GM19324 (cell line): ENCODE results near the gene SSBP2.
"Not testable (repeated sequence)": the region's sequence is repeated elsewhere in the genome, so short reads cannot be mapped to it uniquely, and the experiment has no call there.

Experiments
- ATAC-seq: cut with Tn5 transposase; IDR thresholded peaks from one replicate; pipeline ENCODE4 v1.9.1; 2021; ENCODE audit warnings: mild to moderate bottlenecking, moderate library complexity; ENCODE audit not compliant: unreplicated experiment, low FRiP score

Gene SSBP2

DNA sequence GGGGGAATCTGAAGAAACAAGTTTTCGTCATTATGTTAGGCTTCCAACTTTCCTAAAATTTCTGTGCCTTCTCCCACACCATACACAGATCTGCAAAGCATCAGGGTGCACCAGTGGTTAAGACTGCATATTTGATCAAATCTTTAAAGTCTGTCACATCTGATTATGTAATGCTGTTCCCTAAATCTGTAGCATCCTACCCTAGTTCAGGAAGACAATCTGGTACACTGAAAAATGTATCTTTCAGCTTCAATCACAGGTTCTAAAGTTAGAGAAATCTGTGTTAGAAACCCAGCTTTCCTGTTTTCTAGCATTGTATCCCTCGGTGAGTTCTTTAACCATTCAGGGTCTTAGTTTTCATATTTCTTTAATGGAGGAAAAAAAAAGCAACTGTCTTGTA lies 3.9 kb downstream of the SSBP2 start:
- ATAC-seq = no peak

DNA sequence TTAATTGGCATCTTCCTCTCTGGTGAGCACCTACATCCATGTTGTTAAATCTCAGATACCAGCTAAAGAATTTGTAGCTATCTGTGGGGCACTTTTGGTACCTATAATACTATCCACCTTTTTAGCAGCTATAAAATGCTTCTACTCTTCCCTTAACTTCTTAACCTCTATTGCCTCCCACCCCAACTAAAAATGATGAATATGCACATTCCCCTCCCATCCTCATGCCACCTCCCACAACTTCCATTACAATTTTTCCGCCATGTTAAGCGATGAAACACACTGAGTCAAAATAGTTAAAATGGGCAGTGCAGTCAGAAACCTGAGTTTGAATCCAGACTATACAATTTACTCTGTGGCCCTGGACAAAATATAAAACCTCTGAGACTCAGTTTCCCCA lies 10.1 kb downstream of the SSBP2 start:
- no peak for ATAC-seq

DNA sequence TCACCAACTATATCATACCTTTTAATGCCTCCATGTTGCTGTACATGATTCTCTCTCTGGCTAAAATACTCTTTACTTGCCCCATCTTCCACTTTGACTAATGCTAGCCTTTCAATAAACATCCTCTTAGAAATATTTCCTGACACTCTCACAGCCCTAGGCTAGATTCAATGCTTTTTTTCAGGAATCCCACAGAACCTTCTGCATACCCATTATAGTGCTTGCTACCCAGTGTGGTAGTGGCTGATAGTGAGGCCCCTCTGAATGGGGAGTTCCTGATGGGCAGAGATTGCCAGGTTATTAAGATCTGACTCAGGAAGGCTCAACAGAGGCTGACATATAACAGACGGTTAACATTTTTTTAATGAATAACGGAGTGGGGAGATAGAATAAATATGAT lies 11.6 kb downstream of the SSBP2 start:
- no peak for ATAC-seq

DNA sequence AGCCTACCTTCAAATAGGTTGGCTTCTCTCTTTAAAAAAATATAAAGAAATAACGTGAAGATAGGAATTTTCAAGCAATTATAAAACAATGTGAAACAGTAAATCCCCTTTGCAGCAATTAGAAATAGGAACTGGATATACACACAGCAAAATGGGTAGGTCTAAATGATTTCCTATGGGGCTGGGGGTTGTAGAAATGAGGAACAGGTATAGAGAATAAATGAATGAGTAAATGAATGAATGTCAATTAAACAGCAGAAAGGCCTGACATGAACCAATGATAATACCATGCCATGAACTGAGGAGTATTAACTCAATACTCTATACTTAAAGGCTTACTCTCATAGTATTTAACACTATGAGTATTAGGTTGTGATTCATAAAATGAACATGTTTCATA lies 21.6 kb downstream of the SSBP2 start:
- ATAC-seq = no peak

DNA sequence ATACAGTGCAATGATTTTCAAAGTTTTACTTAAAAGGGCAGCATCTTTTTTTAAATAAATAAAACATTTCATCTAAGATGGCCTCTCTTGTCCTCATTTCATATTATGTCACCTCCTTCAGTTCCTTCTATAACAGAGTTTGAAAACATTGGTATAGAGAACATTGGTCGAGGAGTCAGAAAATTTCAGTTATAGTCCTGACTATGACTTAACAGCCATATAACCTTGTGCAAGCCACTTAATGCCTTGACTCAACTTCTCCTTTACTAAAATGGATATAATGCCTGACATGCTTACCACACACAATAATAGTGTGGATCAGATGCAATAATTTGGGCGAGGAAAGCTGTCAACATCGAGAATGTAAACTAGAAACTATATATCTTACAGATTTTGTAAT lies 22.6 kb downstream of the SSBP2 start:
- no peak for ATAC-seq

DNA sequence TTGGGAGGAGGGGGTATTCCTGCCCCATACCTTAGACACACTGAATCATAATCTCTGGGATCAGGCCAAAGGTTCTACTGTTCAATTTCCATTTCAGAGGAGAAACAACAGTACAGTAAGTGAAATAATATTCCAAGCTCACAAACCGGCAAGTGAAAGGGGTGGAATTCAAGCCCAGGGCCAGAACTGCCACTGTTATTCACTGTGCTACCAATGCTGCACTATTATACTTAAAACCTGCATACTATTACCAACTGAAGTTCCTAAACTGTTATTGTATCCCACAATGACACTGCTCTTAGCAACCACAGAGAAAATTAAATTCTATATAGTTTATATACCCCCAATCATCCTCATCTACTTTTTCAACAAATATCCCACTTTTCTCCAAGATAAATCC lies 24.6 kb downstream of the SSBP2 start:
- ATAC-seq = no peak

DNA sequence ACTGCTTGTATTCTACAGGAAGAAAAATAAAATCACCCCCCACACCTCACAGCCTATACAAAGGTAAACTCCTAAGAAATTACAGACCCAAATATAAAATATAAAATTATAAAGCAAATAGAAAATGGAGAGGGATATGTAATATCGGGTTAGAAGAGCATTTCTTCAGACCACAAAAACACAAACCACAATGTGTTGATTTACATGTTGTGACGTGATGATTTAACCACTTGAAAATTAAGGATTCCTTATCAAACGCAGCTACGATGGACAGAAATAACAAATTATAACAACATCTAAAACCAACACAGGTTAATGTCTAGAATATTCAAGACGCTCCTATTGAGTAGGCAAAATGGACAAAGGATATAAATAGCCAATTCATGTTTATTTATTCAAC lies 26.3 kb downstream of the SSBP2 start:
- no peak for ATAC-seq

DNA sequence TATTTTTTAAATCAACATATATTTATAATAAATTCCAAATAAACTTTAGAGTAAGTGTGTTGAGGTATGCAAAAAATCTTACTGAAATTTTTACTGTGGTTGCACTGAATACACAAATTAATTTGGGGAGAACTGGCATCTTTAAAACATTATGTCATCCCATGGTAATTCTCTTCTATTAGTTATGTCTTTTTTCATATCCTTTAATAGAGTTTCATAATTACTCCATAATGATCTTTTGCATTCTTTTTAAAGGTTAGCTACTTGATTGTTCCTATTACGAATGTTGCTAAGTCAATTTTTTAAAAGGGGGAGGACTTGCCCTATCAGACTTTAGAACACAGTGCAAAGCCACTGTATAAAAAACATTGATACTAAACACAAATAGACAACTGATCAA lies 26.8 kb downstream of the SSBP2 start:
- ATAC-seq = no peak

DNA sequence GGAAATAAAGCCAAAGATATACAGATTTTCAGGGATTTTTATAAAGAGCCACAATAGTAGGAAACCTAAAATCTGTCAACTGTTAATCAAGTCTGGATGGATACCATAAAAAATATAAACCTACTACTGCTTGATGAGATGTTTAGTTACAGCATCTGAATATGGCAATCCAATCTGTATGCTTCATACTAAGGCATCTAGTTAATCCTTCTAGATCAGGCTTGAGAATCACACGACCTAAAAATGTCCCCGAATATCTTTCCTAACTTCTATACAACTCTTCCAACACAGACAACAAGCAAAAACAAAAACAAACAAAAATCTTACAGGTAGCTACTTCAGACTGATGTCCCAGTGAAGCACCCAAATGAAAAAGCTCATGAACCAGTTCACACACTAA lies 29.8 kb downstream of the SSBP2 start:
- ATAC-seq = no peak

DNA sequence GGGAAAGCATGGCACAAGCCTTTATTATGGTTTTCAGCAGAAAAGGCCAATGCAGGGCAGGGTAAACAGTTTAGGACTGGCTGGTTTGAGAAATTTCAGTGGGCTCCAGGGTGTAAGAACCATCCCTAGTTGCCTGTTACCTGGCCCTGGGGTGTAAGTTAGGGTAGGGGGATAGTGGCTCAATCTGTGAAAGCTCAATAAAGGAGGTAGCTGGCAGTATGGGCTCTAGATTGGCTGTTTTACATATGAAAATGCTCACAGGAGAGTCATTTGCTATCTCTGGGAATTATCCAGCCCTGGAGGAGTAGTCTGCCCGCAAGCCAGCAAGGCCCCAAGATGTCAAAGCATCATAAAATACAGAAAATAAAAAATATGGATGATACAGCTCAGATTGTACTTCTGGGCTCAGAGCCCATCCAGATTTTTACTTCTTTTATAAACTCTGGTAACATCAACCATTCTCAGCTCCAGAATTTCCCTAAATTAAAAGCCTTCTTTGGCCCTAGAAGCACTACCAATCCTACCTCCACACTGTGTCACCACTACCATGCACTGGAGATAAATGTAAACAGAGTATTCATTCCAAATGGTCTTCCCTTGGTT lies 31.1 kb downstream of the SSBP2 start:
- ATAC-seq = no peak

DNA sequence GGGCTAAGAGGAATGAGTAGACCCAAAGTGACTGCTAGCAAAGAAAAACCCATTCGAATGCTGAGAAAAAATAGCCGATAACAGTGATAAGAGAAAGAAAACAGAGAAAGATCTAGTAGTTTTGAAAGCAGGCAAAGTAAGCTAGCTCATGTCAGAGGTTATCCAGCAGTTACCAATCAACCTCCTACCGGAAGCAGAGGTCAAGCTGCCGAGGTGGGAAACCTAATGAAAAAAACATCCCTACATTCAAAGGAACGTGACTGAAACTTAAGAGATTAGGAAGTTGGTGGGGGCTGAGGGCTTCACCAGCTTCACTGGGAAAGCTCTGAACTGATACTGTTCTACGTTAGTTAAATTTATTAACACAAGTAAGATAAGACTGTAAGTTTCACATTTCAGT lies 32.6 kb downstream of the SSBP2 start:
- no peak for ATAC-seq

DNA sequence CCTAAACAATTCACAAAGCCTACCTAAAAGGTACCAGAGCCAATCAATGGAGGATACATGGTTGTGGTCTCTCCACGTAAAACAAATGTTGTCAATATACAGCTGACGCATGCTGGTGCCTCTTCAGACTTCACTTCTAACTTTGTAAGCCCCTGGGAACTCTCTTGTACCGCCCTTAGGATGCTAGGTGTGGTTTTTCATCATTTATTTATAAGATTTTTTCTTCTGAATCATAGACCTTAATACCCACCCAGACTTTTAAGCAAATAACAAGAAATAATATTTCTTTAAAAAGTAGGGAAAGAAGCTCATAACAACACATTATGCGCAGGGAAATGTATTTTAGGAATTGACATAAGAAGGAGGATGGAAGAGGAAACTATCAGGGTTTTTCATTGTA lies 33.0 kb downstream of the SSBP2 start:
- no peak for ATAC-seq

DNA sequence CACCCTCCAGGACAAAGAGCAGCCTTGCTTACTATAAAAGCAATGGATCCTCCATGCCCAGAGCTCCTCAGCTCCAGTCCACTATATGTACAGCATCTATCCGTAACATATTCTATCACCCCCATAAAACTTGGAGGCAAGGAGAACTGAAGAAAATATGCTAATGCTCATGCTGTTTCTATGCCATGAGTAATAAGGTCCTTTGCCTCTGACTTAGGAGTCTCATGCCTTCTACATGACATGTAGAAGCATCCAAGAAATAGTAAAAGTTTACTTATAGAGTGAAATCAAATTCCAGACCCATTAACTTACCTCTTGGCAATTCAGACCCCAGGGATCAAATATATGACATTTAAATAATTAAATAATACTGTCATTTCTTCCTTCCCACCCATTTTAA lies 33.7 kb downstream of the SSBP2 start:
- no peak for ATAC-seq

DNA sequence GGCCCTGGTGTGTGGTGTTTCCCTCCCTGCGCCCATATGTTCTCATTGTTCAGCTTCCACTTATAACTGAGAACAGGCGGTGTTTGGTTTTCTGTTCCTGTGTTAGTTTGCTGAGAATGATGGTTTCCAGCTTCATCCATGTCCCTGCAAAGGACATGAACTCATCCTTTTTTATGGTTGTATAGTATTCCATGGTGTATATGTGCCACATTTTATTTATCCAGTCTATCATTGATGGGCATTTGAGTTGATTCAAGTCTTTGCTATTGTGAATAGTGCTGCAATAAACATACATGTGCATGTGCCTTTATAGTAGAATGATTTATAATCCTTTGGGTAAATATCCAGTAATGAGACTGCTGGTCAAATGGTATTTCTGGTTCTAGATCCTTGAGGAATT lies 36.8 kb downstream of the SSBP2 start:
- not testable (repeated sequence) for ATAC-seq

DNA sequence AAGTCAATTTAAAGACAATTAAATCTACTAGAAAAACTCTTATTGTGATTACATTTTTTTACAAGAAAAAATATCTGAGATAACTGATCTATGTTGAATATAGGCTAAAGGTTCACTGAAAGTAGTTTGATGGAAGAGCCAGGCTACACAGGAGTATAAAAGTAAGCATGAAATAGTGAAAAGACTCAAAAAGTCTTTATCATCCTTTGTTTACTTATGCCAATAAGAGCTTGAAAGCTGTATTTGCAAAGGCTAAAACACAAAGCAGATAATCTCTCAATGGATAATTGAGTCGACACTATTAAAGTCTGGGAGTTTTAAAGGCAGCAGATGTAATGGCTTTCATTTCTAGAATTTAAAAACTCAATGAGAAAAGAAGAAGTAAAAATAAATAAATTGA lies 42.0 kb downstream of the SSBP2 start:
- no peak for ATAC-seq

DNA sequence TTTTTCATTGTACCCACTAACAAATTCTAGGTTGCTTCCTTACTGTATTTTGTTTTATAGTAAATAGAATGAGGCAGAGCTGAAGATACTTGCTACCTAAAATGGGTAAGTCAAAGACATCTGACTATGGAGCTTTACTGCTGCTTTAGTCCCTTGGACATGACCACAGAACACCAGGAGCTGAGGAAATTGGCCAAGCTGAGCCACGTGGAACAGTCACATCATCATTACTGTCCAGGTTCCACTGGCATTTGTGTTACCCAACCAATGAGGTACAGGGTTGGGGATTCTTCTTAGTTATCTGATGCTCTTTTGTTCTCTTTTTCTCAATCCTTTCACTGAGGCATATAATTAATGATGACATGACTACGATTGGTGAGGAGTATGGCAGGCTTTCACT lies 47.1 kb downstream of the SSBP2 start:
- ATAC-seq = no peak

DNA sequence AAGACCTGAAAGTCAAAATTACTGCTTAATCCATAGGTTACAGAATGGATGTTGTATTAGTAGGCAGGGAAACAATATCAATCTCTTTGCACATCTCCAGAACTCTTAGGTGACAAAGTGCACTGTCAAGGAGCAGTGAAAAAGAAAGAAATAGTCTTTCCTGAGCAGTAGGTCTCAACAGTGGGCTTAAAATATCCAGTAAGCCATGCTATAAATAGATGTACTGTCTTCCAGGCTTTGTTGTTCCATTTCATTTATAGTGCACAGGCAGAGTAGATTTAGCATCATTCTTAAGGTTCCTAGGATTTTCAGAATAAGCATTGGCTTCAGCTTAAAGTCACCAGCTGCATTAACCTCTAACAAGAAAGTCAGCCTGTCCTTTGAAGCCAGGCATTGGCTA lies 50.7 kb downstream of the SSBP2 start:
- ATAC-seq = no peak

DNA sequence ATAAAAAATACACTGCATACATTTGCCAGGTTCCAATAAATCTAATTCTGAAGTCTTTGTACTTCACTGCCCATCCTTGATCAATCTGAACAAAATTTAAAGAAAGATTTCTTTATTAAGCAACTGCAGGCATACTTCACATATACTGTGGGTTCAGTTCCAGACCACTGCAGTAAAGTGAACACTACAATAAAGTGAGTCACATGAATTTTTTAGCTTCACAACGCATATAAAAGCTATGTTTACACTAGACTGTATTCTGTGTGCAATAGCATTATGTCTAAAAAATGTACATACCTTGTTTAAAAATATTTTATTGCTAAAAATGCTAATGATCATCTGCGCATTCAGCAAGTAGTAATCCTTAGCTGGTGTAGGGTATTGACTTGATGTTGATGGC lies 52.1 kb downstream of the SSBP2 start:
- ATAC-seq = no peak

DNA sequence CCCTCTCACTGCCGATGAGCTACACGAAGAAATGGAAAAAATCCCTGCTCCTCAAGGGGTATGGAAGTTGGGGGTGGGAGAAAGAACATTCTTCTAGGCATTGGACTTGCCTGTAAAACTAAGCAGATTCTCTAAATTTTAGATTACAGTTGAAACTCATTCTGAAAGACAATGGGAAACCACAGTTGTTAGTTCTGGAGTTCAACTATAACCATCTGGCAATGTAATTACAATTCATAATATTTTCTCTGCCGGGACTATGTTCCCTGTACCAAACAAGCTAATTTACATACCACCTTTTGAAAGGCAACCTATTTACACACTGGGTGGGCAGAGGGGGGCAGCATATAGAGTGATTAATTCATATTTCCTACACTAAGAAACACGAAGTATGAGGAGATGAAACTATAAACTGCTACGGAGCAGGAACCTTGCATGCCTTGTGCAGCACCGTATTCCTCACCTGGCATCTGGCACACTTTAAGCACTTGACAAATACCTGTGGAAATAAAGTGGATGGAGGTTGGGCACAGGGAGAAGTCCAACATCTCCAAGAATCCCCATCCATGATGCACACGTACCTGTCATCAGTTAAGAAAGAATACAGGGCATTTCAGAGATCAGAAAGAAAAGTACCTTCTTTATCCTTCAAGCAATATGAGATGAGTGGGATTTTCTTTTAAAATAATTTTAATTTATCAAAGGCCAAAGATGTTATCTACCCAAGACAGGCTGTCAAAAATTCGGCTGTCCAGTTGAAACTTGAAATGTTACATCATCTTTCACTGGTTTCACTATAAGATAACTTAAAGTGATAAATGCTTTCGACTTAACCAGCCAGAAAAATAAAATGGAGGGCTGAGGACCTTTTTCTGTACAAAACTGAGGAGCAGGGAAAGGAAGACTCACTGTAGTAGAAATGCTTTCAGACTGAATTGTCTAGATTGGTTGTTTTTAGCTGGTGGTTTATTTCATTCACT lies 54.2 kb downstream of the SSBP2 start:
- ATAC-seq = no peak

DNA sequence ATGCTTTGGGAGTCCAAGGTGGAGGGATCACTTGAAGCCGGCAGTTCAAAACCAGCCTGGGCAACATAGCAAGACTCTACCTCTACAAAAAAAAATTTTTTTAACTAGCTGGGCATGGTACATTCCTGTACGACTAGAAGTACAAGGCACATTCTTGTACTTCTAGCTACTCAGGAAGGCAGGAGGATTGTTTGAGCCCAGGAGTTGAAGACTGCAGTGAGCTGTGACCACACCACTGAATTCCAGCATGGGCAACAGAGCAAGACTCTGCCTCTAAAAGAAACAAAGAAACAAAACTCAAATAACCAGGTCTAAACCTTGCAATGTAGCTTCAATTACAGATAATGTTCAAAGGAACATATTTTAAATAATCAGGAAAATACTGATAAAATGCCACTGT lies 56.2 kb downstream of the SSBP2 start:
- no peak for ATAC-seq

DNA sequence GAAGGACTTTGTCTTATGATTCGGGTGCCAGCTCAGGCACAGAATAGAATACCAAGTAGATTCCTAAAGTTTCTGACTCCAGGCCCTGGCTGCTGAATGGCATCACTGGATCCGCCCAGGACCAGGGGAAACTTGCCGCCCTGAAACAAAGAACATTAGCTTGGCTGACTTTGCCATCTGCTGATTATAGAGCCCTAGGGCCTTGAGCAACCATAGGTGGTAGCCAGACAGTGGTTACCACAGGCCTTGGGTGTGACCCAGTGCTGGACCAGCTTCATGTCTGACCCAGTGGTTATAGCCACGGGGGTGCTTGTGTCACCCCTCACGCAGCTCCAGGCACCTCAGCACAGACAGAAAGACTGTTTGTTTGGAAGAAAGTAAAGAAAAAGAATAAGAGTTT lies 62.7 kb downstream of the SSBP2 start:
- no peak for ATAC-seq

DNA sequence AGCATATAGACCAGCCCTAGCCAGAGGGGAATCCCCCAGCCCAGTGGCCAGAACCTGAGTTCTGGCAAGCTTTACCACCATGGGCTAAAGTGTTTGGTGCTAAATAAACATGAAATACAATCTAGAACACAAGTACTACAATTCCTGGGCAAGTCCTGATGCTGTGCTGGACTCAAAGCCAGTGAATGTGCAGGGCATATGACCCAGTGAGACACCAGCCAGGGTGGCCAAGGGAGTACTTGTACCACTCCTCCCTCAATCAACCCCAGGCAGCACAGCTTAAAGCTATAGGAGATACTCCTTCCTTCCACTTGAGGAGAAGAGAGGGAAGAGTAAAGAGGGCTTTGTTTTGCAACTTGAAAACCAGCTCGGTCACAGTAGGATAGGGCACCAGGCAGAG lies 63.6 kb downstream of the SSBP2 start:
- no peak for ATAC-seq
